ENCODE measurements around the gene INHBB.

DNA sequence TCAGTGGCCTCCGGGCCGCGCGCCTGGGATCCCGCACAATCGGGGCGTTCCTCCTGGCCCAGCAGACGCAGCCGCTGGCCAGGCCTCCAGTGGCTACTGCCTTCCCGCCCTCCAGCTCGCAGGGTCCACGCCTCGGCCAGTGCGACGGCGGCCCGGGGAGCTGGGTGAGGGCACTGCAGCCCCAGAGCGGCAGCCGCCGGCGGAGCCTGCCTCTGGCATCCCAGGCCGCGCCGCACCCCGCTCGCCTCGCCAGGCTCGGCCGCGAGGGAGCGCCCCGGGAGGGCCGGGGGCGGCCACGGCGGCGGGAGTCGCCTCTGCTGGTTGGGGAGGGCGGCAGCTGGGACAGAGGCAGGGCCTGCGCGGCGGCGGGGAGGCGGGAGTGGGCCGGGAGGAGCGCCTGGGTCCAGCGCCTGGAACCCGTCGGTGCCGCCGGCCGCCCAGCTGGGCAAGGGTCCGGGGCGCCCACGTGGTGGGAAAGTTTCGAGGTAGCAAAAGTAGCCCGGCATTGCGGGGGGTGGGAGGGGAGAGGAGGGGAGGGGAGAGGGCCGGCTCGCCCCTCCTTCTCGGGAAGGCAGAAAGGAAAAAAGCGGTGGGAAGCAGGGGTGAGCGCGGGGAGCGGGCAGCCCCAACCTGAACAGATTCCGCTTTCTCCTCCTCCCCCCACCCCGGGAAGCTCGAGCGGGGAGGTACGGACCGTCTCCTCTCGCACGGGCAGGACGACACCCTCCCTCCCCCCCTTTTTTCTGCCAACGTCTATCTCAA, 1.5 kb upstream of the INHBB start:
- TF ChIP-seq CTCF (IDR thresholded peaks at IDR 0.05; ENCODE audit: insufficient read depth, low read length, poor library complexity, severe bottlenecking) (no peak), EZH2phosphoT487 (conservative IDR thresholded peaks at IDR 0.05; ENCODE audit: low read length) (no peak)

Measured in SU-DHL-6 (cell line).